ENCODE results near the gene ACADVL. TPM values are rescaled to one million over a fixed set of nuclear protein-coding genes. Genes with fewer than 3 reads are reported as not detected.

The ACADVL gene
- polyA plus RNA-seq, 1 of the 3 experiments (the other 2 are of a cell fraction) = 635 TPM

DNA sequence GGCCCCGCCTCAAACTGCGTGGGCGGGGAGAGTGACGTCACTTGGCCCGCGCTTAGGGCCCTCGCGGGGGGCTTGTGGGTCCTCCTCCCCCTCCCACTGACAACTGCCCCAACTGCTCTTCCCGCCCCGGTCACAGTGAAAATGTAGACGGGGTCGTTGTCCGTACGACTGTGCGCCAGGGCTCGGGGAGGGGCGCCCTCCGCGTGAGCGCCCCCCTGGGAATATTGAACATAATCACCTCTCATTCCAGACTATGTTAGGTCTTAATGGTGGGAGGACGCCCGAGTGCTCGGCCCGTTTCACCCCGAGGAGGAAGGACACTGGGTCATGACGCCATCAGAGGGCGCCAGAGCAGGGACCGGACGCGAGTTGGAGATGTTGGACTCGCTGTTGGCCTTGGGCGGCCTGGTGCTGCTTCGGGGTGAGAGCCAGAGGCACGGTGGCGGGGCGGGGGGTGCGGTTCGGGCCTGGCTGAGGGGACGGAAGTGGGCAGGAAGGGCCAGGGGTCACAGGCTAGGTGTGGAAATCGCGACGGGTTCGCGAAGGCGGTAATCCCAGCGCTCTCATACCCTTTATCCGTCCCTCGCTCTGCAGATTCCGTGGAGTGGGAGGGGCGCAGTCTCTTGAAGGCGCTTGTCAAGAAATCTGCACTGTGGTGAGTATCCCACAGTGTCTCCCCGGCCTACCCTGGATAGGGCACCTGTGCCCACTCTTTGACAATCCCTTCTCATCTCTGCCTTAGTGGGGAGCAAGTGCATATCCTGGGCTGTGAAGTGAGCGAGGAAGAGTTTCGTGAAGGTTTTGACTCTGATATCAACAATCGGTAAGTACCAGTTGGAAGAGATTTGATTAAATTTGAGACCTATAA lies 32.7 kb downstream of the ACADVL start, which contains the start of gene ELP5 (continued):
- TF ChIP-seq, protein P1, sequence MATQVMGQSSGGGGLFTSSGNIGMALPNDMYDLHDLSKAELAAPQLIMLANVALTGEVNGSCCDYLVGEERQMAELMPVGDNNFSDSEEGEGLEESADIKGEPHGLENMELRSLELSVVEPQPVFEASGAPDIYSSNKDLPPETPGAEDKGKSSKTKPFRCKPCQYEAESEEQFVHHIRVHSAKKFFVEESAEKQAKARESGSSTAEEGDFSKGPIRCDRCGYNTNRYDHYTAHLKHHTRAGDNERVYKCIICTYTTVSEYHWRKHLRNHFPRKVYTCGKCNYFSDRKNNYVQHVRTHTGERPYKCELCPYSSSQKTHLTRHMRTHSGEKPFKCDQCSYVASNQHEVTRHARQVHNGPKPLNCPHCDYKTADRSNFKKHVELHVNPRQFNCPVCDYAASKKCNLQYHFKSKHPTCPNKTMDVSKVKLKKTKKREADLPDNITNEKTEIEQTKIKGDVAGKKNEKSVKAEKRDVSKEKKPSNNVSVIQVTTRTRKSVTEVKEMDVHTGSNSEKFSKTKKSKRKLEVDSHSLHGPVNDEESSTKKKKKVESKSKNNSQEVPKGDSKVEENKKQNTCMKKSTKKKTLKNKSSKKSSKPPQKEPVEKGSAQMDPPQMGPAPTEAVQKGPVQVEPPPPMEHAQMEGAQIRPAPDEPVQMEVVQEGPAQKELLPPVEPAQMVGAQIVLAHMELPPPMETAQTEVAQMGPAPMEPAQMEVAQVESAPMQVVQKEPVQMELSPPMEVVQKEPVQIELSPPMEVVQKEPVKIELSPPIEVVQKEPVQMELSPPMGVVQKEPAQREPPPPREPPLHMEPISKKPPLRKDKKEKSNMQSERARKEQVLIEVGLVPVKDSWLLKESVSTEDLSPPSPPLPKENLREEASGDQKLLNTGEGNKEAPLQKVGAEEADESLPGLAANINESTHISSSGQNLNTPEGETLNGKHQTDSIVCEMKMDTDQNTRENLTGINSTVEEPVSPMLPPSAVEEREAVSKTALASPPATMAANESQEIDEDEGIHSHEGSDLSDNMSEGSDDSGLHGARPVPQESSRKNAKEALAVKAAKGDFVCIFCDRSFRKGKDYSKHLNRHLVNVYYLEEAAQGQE (IDR thresholded peaks at IDR 0.05; ENCODE audit: low read depth, low read length) = no peak
- TF ChIP-seq MEF2A (IDR thresholded peaks at IDR 0.05; ENCODE audit: borderline replicate concordance, low read depth) = no peak
- no peak for TF ChIP-seq CHD2 (IDR thresholded peaks at IDR 0.05; ENCODE audit: low read length, partially characterized antibody)
- no peak for TF ChIP-seq TEAD4 (IDR thresholded peaks at IDR 0.05; ENCODE audit: borderline replicate concordance, insufficient read depth)
- peak; percentile 48 for TF ChIP-seq MXI1 (IDR thresholded peaks at IDR 0.05; ENCODE audit: low read depth, low read length)
- peak; percentile 39 for TF ChIP-seq SMC3 (IDR thresholded peaks at IDR 0.05; ENCODE audit: low read depth, low read length)
- no peak for TF ChIP-seq NRF1 (IDR thresholded peaks at IDR 0.05; ENCODE audit: low read depth, low read length)
- TF ChIP-seq POLR2AphosphoS5 (IDR thresholded peaks at IDR 0.05; ENCODE audit: low read depth, low read length) = no peak
- TF ChIP-seq, protein P2, sequence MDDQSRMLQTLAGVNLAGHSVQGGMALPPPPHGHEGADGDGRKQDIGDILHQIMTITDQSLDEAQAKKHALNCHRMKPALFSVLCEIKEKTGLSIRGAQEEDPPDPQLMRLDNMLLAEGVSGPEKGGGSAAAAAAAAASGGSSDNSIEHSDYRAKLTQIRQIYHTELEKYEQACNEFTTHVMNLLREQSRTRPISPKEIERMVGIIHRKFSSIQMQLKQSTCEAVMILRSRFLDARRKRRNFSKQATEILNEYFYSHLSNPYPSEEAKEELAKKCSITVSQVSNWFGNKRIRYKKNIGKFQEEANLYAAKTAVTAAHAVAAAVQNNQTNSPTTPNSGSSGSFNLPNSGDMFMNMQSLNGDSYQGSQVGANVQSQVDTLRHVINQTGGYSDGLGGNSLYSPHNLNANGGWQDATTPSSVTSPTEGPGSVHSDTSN (IDR thresholded peaks at IDR 0.05) = no peak
- 0 out of 2 replicates have a peak, but pooled peaks have one; percentile 13 for TF ChIP-seq TCF12 (IDR thresholded peaks at IDR 0.05)
- no peak for TF ChIP-seq FOSL2 (IDR thresholded peaks at IDR 0.05; ENCODE audit: borderline replicate concordance, low read depth)
- no peak; the same call in 1 of the 2 replicates for TF ChIP-seq GATA2 (CRISPR knock-in tag; IDR thresholded peaks at IDR 0.05)
- 0 out of 2 replicates have a peak, but pooled peaks have one; percentile 5 for TF ChIP-seq RCOR1 (IDR thresholded peaks at IDR 0.05; ENCODE audit: low read length)
- TF ChIP-seq FOXM1 (IDR thresholded peaks at IDR 0.05; ENCODE audit: low read depth) = no peak
- TF ChIP-seq RAD21 (IDR thresholded peaks at IDR 0.05; ENCODE audit: low read length) = peak; percentile 38
- TF ChIP-seq TAF1 (IDR thresholded peaks at IDR 0.05; ENCODE audit: borderline replicate concordance, low read depth, low read length) = 0 out of 2 replicates have a peak, but pooled peaks have one; percentile 68
- TF ChIP-seq, protein P3, sequence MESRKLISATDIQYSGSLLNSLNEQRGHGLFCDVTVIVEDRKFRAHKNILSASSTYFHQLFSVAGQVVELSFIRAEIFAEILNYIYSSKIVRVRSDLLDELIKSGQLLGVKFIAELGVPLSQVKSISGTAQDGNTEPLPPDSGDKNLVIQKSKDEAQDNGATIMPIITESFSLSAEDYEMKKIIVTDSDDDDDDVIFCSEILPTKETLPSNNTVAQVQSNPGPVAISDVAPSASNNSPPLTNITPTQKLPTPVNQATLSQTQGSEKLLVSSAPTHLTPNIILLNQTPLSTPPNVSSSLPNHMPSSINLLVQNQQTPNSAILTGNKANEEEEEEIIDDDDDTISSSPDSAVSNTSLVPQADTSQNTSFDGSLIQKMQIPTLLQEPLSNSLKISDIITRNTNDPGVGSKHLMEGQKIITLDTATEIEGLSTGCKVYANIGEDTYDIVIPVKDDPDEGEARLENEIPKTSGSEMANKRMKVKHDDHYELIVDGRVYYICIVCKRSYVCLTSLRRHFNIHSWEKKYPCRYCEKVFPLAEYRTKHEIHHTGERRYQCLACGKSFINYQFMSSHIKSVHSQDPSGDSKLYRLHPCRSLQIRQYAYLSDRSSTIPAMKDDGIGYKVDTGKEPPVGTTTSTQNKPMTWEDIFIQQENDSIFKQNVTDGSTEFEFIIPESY (IDR thresholded peaks at IDR 0.05; ENCODE audit: borderline replicate concordance, low read depth) = no peak
- no peak for TF ChIP-seq NFIC (IDR thresholded peaks at IDR 0.05; ENCODE audit: borderline replicate concordance)
- TF ChIP-seq, protein P4, sequence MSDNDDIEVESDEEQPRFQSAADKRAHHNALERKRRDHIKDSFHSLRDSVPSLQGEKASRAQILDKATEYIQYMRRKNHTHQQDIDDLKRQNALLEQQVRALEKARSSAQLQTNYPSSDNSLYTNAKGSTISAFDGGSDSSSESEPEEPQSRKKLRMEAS (IDR thresholded peaks at IDR 0.05; ENCODE audit: low read depth) = peak; percentile 75; the same call in 1 of the 2 replicates
